HUES6 (cell line): Measurements from ENCODE around the gene LRRC46.

Experiments
- H3K27ac ChIP-seq: 2 replicates; pipeline ENCODE4 v1.7.0; 2013; ENCODE audit warnings: low read depth, mild to moderate bottlenecking, low read length, inconsistent platforms
- H3K27me3 ChIP-seq: 2 replicates; pipeline ENCODE4 v1.6.1; 2013; ENCODE audit warnings: low read length; ENCODE audit not compliant: control insufficient read depth, insufficient read depth
- H3K36me3 ChIP-seq: 2 replicates; pipeline ENCODE4 v1.6.1; 2013; ENCODE audit warnings: low read length; ENCODE audit not compliant: control insufficient read depth, insufficient read depth
- H3K4me1 ChIP-seq: 2 replicates; pipeline ENCODE4 v1.6.1; 2013; ENCODE audit warnings: low read length; ENCODE audit not compliant: control insufficient read depth, insufficient read depth
- H3K4me3 ChIP-seq: 2 replicates; pipeline ENCODE4 v1.5.1; 2013; ENCODE audit warnings: low read depth, low read length
- H3K9ac ChIP-seq: one replicate; pipeline ENCODE4 v1.6.1; 2013; ENCODE audit warnings: mild to moderate bottlenecking, low read length
- H3K9me3 ChIP-seq: 2 replicates; pipeline ENCODE4 v1.6.1; 2013; ENCODE audit warnings: low read depth, low read length; ENCODE audit not compliant: control insufficient read depth, insufficient read depth

Gene LRRC46

DNA sequence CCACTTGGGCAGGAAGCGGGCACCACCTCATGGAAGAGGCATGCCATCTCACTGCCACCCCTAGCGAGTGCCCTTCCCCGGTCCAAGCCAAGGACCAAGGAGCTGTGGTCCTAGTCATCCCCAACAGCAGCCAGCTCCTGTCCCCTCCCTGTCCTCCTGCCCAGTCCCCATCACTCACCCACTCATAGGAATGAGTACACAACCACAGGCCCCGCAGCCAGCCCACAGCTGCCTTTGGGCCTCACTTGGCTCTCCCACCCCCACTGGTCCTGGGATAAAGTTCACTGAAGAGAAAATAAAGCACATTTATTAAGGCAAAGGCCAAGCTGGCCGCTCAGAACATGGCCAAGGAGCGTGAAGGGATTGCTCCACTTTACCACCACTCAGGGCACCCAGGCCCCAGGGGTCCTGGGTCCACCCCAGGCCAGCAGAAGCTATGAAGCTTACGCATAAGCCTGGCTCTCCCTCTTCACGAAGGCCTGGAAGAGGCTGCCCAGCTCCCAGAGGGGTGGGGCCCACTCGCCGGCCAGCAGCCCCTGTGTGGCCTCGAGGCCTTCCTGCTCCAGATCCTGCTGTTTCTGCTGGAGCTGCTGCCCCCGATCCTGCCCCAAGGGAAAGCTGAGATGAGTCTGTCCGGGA lies 6.0 kb downstream of the LRRC46 start:
- H3K4me1 ChIP-seq, result peaks cover 13% of the 10 kb centered on the region; the same call in 1 of the 2 replicates
- H3K9me3 ChIP-seq, result no peaks in the 10 kb centered on the region
- no peak overlapping the region for H3K9ac ChIP-seq
- H3K27ac ChIP-seq, result no peak overlapping the region
- no peak overlapping the region for H3K4me3 ChIP-seq
- H3K27me3 ChIP-seq, result no peaks in the 10 kb centered on the region
- H3K36me3 ChIP-seq, result peaks cover 24% of the 10 kb centered on the region

- no peak overlapping the region for H3K4me3 ChIP-seq
- no peak overlapping the region for H3K27ac ChIP-seq
- H3K9me3 ChIP-seq, result no peaks in the 10 kb centered on the region
- H3K9ac ChIP-seq, result no peak overlapping the region
- H3K4me1 ChIP-seq, result peaks cover 21% of the 10 kb centered on the region
- H3K36me3 ChIP-seq, result peaks cover 24% of the 10 kb centered on the region
- H3K27me3 ChIP-seq, result no peaks in the 10 kb centered on the region
Observed at GRCh38 chr17:47838636-47839035, 7.2 kb downstream of the LRRC46 start.

DNA sequence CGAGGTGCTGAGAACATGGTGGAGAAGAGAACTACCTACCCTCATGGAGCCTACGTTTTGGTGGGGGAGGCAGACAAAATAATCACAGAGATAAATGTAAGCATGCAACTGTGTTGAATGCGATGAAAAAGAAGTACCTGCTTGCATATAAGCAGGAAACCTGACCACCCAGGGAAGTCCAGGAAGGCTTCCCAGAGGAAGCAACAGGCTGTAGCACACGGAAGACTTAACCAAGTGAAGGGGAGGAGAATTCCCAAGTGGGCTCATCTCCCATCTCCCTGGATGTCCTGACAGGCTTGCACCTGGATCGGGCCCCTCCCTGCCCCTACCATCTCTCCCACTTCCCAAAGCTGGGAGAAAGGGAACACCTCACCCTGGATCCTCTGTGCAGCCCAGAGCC lies 7.6 kb downstream of the LRRC46 start:
- Histone ChIP-seq H3K4me3 (no peak overlapping the region), H3K4me1 (peaks cover 24% of the 10 kb centered on the region)

DNA sequence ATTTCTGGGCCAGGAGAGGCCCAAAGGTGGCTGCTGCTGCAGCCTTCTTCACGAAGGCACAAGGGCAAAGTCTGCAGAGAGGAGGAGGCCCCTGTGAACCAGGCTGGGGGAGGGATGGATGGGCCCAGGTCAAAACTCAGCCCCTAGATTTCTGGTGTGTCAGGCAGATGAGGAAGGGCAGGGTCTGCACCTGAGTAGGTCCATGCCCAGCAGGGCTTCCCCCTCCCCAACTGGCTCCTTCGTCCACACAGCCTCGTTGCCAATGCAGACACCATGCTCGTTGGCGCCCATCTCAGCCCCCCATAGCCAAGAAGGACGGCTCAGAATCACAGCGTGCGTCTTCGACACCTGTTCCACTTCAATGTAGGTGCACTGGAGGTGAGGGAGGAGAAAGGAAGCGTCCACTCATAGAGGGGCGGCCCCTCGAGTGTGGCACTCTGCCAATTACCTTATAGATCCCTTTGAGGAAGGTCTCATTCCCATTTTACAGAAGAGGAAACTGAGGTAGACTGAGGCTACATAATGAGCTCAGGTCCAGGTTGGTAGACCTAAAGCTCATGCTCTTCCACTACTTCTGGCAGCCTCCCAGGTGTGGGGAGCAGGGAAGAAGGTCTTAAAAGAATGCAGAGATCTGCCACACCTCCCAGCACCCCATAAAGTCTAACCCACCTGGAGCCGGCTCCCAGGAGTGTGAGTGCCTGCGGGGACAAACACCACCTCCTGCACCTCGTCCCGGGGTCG lies 8.7 kb downstream of the LRRC46 start:
- H3K27me3 ChIP-seq, result 0 out of 2 replicates have a peak, but pooled peaks cover 5% of the 10 kb centered on the region
- H3K27ac ChIP-seq, result no peak overlapping the region
- H3K4me1 ChIP-seq, result peaks cover 35% of the 10 kb centered on the region
- no peaks in the 10 kb centered on the region for H3K9me3 ChIP-seq
- H3K9ac ChIP-seq, result peak overlapping the region; percentile 54
- peak overlapping the region; percentile 86 for H3K4me3 ChIP-seq
- peaks cover 24% of the 10 kb centered on the region for H3K36me3 ChIP-seq

More for the DNA sequence above, 7.6 kb downstream of the LRRC46 start:
- Histone ChIP-seq H3K27me3 (no peaks in the 10 kb centered on the region), H3K9me3 (no peaks in the 10 kb centered on the region), H3K27ac (no peak overlapping the region), H3K9ac (no peak overlapping the region), H3K36me3 (peaks cover 24% of the 10 kb centered on the region)

- peaks cover 13% of the 10 kb centered on the region for H3K27me3 ChIP-seq
- H3K4me1 ChIP-seq, result peaks cover 38% of the 10 kb centered on the region
- H3K4me3 ChIP-seq, result peak within 1 kb of the TSS; percentile 86
- no peaks in the 10 kb centered on the region for H3K9me3 ChIP-seq
- no peak within 1 kb of the TSS for H3K27ac ChIP-seq
- peak within 1 kb of the TSS; percentile 54 for H3K9ac ChIP-seq
- peaks cover 19% of the 10 kb centered on the region for H3K36me3 ChIP-seq
Observed at GRCh38 chr17:47840742-47841487, 9.4 kb downstream of the LRRC46 start, which contains the start of gene SCRN2. Gene SCRN2 (minus strand): TSS chr17:47841273. CDS start chr17:47840843, 430 bp downstream.

DNA sequence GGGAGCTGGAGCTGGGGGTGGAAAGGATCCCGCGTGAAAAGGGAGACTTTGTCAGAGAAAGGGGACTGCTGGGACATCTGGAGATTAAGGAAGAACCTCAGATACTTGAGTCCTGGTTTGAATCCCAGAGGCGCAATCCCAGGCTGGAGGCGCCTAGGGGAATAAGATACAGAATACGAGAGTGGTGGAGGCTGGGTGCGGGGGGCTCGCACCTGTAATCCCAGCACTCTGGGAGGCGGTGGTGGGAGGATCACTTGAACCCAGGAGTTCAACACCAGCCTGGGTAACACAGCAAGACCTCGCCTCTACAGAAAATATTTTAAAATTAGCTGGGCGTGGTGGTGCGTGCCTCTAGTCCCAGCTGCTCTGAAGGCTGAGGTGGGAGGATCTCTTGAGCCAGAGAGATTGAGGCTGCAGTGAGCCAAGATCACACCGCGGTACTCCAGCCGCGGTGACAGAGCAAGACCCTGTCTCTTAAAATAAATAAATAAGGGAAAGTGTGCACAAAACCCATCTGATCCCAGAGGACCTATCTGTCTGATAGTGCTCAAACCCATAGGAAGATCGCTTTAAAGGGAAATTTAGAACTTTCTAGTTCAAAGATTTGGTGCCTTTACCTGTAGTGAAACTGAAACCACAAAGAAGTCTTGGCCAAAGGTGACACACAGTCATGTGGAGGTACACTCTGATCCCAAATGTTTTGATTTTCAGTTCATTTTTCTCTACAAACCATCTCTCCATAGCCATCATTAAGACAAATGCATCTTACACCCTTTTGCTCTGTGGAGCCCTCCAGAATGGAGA lies 10.2 kb downstream of the LRRC46 start:
- Histone ChIP-seq H3K27me3 (peaks cover 20% of the 10 kb centered on the region), H3K36me3 (peaks cover 16% of the 10 kb centered on the region), H3K4me3 (no peak overlapping the region), H3K9me3 (no peaks in the 10 kb centered on the region), H3K27ac (no peak overlapping the region), H3K4me1 (peaks cover 46% of the 10 kb centered on the region), H3K9ac (no peak overlapping the region)

DNA sequence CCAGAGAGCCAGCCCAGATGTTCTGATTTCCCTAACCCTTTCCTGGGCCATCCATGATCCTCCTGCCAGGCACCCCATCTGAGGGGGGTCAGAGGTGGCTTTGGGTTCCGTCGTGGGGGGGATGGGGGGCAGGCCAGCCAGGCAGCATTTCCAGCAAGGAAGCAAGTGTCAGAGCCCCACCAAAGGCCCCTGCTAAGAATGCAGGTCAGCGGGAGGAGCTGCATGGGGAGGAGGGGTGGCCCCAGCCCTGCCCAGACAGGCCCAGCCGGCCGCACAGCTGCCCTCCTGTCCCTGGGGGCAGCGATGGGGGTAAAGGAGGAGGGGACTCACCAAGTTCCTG lies 11.9 kb downstream of the LRRC46 start:
- peaks cover 37% of the 10 kb centered on the region for H3K27me3 ChIP-seq
- peaks cover 7% of the 10 kb centered on the region for H3K36me3 ChIP-seq
- peaks cover 60% of the 10 kb centered on the region for H3K4me1 ChIP-seq
- no peak overlapping the region for H3K4me3 ChIP-seq
- H3K9me3 ChIP-seq, result no peaks in the 10 kb centered on the region
- no peak overlapping the region for H3K9ac ChIP-seq
- no peak overlapping the region for H3K27ac ChIP-seq

- H3K9me3 ChIP-seq, result no peaks in the 10 kb centered on the region
- no peak overlapping the region for H3K27ac ChIP-seq
- H3K4me3 ChIP-seq, result no peak overlapping the region
- H3K27me3 ChIP-seq, result peaks cover 46% of the 10 kb centered on the region
- no peaks in the 10 kb centered on the region for H3K36me3 ChIP-seq
- H3K4me1 ChIP-seq, result peaks cover 64% of the 10 kb centered on the region
- H3K9ac ChIP-seq, result no peak overlapping the region
Observed at GRCh38 chr17:47844227-47844626, 12.8 kb downstream of the LRRC46 start.

GRCh38 chr17:47844814-47845715 lies 13.6 kb downstream of the LRRC46 start:
- H3K27me3 ChIP-seq, result peaks cover 54% of the 10 kb centered on the region
- no peak overlapping the region for H3K9ac ChIP-seq
- peaks cover 71% of the 10 kb centered on the region for H3K4me1 ChIP-seq
- no peak overlapping the region for H3K27ac ChIP-seq
- no peaks in the 10 kb centered on the region for H3K36me3 ChIP-seq
- H3K4me3 ChIP-seq, result no peak overlapping the region
- no peaks in the 10 kb centered on the region for H3K9me3 ChIP-seq

GRCh38 chr17:47845716-47846075 lies 14.2 kb downstream of the LRRC46 start:
- Histone ChIP-seq H3K36me3 (no peaks in the 10 kb centered on the region), H3K9me3 (no peaks in the 10 kb centered on the region), H3K9ac (no peak overlapping the region), H3K4me3 (no peak overlapping the region), H3K27me3 (peaks cover 61% of the 10 kb centered on the region), H3K4me1 (peaks cover 71% of the 10 kb centered on the region), H3K27ac (no peak overlapping the region)
